ENCODE results near the gene HPCAL1.

The HPCAL1 gene

GRCh38 chr2:10269711-10270610, 32.7 kb upstream of the HPCAL1 start:
- DNase-seq (ENCODE audit: low spot score): no peak

DNA sequence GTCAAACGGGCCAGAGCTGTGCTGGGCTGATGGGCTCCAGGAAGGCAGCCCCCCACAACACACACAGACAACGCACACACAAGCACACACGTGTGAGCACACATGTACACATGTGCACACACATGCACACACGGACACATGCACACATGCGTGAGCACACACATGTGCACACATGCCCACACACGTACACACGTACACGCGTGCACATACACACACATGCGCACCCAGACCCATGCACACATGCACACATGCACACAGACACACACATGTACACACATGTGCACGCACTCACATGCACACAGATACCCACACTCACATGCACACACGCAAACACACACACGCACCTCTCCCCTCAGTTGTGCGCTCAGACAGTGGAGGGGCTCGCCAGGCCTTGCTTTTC, 31.2 kb upstream of the HPCAL1 start:
- DNase-seq (ENCODE audit: low spot score): no peak

GRCh38 chr2:10271946-10272345, 30.8 kb upstream of the HPCAL1 start:
- no peak for DNase-seq (ENCODE audit: low spot score)

GRCh38 chr2:10272464-10272863, 30.2 kb upstream of the HPCAL1 start:
- no peak for DNase-seq (ENCODE audit: low spot score)

DNA sequence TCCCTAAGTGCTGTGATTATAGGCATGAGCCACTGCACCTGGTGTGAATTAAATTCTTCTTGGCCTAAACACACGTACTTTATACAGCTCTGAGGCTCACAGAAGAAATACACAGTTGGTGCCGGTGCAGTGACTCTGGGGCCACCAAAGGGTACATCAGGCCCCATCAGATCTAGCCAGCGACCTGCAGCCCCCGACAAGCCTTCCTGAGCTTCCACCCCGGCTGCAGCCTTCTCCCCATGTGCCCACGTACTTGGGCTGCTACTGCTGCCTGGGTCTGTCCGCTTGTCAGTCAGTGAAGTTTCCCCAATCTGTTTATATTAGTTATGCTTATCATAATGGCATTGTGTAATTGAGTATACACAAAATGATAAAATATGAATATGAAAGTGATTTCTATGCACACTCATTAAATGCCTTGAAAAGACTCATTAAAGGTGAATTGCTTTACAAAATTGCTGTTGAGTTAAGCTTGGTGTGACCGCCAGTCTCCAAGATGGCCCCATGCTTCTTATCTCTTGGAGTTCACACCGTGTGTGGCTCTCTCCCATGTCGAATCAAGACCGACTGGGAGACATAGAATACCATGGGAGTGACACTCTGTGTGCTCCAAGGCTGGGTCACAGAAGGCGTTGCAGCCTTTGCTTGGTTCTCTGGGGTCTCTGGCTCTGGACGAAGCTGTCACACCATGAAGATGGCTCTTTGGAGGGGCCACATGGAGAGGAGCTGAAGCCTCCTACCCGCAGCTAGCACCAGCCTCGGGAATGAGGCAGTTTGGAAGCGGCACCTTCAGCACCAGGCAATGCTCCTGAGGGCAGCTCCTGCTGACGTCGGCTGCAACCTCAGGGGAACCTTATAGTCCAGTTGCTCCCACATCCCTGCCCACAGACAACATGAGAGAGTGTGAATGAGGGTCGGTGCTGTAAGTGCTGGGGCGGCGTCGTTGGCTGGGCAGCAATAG, 29.2 kb upstream of the HPCAL1 start:
- no peak for DNase-seq (ENCODE audit: low spot score)

- DNase-seq (ENCODE audit: low spot score): no peak
These were observed 28.3 kb upstream of the HPCAL1 start for GRCh38 chr2:10274376-10274775.

GRCh38 chr2:10274983-10275802, 27.5 kb upstream of the HPCAL1 start:
- DNase-seq (ENCODE audit: low spot score): no peak

GRCh38 chr2:10276481-10277292, 26.0 kb upstream of the HPCAL1 start:
- DNase-seq (ENCODE audit: low spot score): no peak

DNA sequence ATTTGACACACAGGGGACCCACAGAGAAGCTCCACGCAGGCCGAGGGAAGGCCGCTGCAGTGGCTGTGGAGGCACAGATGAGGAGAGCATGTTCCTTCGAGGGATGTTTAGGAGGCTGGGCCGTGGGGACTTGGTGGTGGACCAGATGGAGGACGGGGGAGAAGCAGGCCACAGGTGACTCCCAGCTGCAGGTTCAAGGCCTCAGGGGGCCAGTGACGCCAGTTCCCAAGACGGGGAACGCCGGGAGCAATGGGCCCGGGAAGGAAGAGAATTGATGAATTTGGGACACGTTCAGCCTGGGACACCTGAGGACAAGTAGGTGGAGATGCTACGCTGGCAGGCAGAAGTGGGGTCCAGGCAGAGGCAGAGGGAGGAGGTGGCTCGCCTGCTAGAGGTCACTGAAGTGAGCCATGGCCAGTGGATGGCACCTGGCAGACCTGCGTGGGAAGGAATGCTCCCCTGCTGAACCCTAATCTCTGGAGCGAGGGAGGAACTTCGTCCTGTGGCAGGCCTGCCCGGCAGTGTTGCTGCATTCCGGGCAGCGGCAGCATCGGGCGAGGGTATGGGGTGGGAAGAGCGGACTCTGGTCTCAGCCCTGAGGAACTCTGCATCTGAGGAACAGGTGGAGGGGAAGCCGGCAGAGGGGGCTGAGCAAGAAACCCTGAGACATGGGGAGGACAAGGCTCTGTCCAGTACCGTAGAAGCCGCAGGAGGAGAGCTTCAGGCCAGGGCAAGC, 25.2 kb upstream of the HPCAL1 start:
- no peak for DNase-seq (ENCODE audit: low spot score)

- no peak for DNase-seq (ENCODE audit: low spot score)
These were observed 24.5 kb upstream of the HPCAL1 start for GRCh38 chr2:10278029-10278762.

GRCh38 chr2:10278763-10279471, 23.8 kb upstream of the HPCAL1 start:
- no peak for DNase-seq (ENCODE audit: low spot score)

GRCh38 chr2:10279472-10279870, 23.2 kb upstream of the HPCAL1 start:
- DNase-seq (ENCODE audit: low spot score): no peak

DNA sequence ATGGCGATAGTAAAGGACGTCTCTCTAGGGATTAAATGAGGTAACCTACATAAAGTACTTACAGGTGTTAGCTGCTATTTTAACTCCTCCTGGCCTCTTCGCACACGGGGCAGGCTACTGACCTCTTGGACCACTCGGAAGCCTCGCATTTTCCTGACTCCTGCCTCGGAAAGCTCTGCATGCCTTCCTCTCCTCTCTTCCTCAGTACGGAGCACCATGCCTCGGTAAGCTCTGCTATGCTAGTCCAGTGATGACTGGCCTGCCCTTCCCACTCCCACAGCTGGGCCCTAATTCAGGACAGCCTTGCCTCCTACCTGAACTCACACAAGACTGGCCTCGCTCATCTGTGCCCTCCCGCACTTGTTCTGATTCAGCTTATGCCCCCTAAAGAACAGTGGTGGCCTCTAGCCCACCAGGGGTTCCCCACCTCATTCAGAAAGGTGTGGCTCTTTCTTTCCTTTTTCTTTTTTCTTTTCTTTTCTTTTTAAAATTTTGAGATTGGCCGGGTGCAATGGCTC, 22.7 kb upstream of the HPCAL1 start:
- DNase-seq (ENCODE audit: low spot score): no peak

GRCh38 chr2:10281891-10282290, 20.8 kb upstream of the HPCAL1 start:
- DNase-seq (ENCODE audit: low spot score): no peak

DNA sequence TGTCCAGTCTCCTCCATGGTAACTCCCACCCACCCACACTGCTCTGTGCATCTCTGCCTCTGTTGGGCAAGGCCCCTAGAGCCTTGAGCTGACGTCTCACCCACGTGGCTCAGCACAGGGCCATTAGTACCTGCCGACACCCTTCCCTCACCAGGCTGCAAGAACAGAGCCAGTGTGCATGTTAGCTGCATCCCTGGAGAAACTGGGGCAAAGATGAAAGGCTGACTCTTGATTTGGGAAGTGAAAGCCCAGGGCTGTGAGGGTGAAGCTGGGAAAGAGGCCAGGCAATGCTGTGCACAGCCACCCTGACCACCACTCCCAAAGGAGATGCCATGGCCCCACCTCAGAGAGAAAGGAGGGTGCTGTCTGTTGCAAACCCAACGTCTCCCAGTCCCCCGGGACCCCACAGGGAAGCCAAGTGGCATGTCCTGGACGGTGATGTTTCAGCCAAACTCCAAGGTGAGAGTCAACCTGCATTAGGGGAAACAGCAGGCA, 20.0 kb upstream of the HPCAL1 start:
- DNase-seq (ENCODE audit: low spot score): no peak

GRCh38 chr2:10283106-10284062, 19.3 kb upstream of the HPCAL1 start:
- DNase-seq (ENCODE audit: low spot score): no peak

DNA sequence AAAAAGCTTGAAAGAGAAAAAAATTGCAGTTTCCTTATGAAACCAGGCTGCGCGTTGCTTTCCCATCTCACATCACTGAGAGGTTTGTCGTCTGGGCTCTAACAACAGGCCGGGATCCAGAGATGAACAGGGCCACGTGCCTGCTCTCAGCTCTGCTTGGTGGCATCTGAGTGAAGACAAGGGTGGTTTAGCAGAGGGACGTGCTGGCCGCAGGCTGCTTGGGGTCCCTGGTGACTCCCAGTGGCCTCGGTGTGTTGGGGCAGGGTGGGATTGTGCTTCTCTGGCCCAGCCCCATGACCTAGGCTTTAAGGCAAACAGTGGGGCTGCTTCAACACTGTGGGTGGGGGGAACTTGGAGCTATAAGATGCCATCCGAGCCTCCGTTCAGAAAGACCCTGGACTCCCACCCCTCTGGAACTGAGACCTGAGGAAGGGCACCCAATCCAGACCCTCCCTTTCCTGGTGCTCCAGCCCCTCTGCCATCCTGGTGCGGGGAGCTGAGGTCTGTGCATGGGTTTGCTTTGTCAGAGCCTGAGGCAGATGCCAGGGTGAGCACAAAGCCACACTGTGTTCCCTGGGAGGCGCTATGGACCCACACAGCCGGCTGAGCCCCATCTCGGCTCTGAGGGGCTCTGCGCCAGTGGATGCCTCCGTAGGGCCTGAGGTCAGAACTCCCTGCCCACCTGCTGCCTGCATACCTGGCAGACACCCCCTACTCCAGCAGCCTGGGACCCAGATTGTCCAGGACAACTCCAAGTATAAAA, 18.4 kb upstream of the HPCAL1 start:
- no peak for DNase-seq (ENCODE audit: low spot score)
